Aorta (tissue), 5 donors: ENCODE data around the gene AP2B1. TPM values are rescaled to one million over a fixed set of nuclear protein-coding genes. Genes with fewer than 3 reads are reported as not detected.
A peak's percentile ranks its signal among the peaks of the same experiment; 100 is the strongest.

ENCODE experiments used
- ATAC-seq: fragments of 200-7000 bp; cut with Tn5 transposase; one replicate; pipeline ENCODE4 v1.9.1; 2022; ENCODE audit warnings: moderate library complexity; ENCODE audit not compliant: low FRiP score
- DNase-seq, 2 donors: peaks; one replicate each; pipeline ENCODE4 v3.0.0-alpha.2; 2020
- H3K27ac ChIP-seq, 2 donors: one replicate each; pipeline ENCODE4 v1.5.1; 2013; ENCODE audit warnings: low read length in 2 of 2, mild to moderate bottlenecking in 2 of 2, moderate library complexity in 2 of 2, control low read depth in 1 of 2, inconsistent platforms in 1 of 2, low read depth in 1 of 2
- H3K27me3 ChIP-seq, 2 donors: one replicate each; pipeline ENCODE4 v1.6.1; 2013; ENCODE audit warnings: control low read depth in 1 of 2, low read length in 1 of 2, mild to moderate bottlenecking in 1 of 2, moderate library complexity in 1 of 2; ENCODE audit not compliant: insufficient read depth in 2 of 2, control insufficient read depth in 1 of 2
- H3K36me3 ChIP-seq, 2 donors: one replicate each; pipeline ENCODE4 v1.6.1; 2013; ENCODE audit warnings: control low read depth in 1 of 2, low read length in 1 of 2, mild to moderate bottlenecking in 1 of 2; ENCODE audit not compliant: insufficient read depth in 2 of 2, control insufficient read depth in 1 of 2
- H3K4me1 ChIP-seq, 2 donors: one replicate each; pipeline ENCODE4 v1.6.1; 2013; ENCODE audit warnings: low read length in 2 of 2, control low read depth in 1 of 2, mild to moderate bottlenecking in 1 of 2, moderate library complexity in 1 of 2; ENCODE audit not compliant: insufficient read depth in 2 of 2, control insufficient read depth in 1 of 2
- H3K4me3 ChIP-seq, 2 donors: one replicate each; pipeline ENCODE4 v1.5.1; 2013; ENCODE audit warnings: low read length in 2 of 2, control low read depth in 1 of 2, mild to moderate bottlenecking in 1 of 2
- H3K9me3 ChIP-seq: one replicate; pipeline ENCODE4 v1.6.1; 2013; ENCODE audit warnings: mild to moderate bottlenecking, low read length; ENCODE audit not compliant: control insufficient read depth
- WGBS, 2 donors: extraction: QIAGEN DNeasy Blood & Tissue Kit; methylation state at CpG; one replicate each; pipeline ENCODE4 v1.1.7; 2013; 5-methylcytosine and 5-hydroxymethylcytosine counted together
- intact Hi-C, 2 donors: fragments of 100-400 bp; cut with DNase I; formaldehyde crosslinking; loops; one replicate each; pipeline versions ENCODE4 v1.14.2 to v1.15.0; 2022
- polyA plus RNA-seq, 2 donors: library from polyadenylated mRNA; stranded (reverse); fragments of 200-250 nt; gene quantifications; one replicate each; pipeline ENCODE4 v1.2.3, GENCODE V29; 2013
- total RNA-seq, 2 donors: library from RNA; stranded (reverse); fragmentation: NEBNext Ultra II Directional; extraction: Animal tissue kit (Norgen Biotek cat#: 25700); gene quantifications; one replicate each; pipeline ENCODE4 v1.2.1, GENCODE V29; 2021
- donor health status: healthy with polysubstance abuse.
- donor health status: Bipolar disorder and iron deficiency.
- donor health status: DM: no; HTN: no; CAD: no.
- donor health status: DM: no; HTN: no; CAD: no.
- donor health status: DM: yes; HTN: yes; CAD: no.

Gene AP2B1
- total and polyA plus RNA-seq, 4 donors, result 17.9 to 120 (median 66.7) TPM

DNA sequence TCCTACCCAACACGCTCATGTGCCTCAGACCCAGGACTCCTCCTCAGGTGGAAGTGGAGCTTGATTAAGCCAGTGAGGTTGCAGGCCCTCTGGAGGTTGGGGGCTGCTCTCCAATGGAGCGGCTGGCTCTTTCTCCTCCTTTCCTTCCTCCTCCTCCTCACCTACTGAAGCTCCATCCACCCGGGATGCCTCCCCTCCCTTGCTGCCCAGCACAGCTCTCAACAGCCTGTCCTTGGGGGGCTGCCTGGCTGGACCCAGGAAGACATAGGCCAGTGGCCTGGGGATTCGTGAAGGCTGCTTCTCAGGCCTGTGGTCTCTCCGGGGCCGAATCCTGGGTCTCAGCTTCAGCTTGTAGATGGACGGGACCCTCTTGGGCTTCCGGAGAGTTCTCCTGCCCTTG lies 157.7 kb downstream of the AP2B1 start:
- Histone ChIP-seq H3K4me1 (no peaks in the 10 kb centered on the region), H3K9me3 (no peaks in the 10 kb centered on the region), H3K27ac (no peak overlapping the region), H3K27me3 (no peaks in the 10 kb centered on the region), H3K36me3 (no peaks in the 10 kb centered on the region), H3K4me3 (no peak overlapping the region)
- ATAC-seq (no peak), DNase-seq (no peak)
- intact Hi-C loops, result loop anchor here in 1 of 2 donors (5.0 kb wide), 1 partner anchor 133 kb away; no protein-coding TSS in a partner anchor
- 74 to 82% methylated on average over 8 of the region's 8 CpGs for WGBS, 2 donors

DNA sequence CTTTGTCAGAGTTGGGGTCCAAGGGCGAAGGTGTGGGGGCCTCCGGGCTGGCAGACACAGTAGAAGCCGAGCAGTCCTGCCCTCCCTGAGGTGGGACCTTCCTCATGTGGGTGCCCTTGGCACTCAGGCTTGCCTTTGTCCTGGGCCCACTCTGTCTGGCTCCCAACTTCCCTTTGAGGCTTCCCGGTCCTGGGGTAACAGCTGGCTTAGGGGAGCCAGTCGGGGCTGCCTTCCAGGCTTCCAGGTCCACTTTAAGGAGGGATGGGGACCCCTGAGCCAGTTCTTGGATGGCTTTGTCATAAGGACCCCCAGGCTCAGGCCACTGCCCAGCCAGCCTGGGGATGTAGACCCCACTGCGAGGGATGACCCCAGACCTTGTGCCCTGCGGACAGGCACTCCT lies 158.1 kb downstream of the AP2B1 start:
- no peak for ATAC-seq
- Histone ChIP-seq H3K4me1 (no peaks in the 10 kb centered on the region), H3K36me3 (no peaks in the 10 kb centered on the region), H3K27ac (no peak overlapping the region), H3K4me3 (no peak overlapping the region), H3K27me3 (no peaks in the 10 kb centered on the region), H3K9me3 (no peaks in the 10 kb centered on the region)
- intact Hi-C loops, result loop anchor here in 1 of 2 donors (5.0 kb wide), 1 partner anchor 133 kb away; no protein-coding TSS in a partner anchor
- no peak for DNase-seq
- 90 to 92% methylated on average over 7 of the region's 7 CpGs for WGBS, 2 donors

DNA sequence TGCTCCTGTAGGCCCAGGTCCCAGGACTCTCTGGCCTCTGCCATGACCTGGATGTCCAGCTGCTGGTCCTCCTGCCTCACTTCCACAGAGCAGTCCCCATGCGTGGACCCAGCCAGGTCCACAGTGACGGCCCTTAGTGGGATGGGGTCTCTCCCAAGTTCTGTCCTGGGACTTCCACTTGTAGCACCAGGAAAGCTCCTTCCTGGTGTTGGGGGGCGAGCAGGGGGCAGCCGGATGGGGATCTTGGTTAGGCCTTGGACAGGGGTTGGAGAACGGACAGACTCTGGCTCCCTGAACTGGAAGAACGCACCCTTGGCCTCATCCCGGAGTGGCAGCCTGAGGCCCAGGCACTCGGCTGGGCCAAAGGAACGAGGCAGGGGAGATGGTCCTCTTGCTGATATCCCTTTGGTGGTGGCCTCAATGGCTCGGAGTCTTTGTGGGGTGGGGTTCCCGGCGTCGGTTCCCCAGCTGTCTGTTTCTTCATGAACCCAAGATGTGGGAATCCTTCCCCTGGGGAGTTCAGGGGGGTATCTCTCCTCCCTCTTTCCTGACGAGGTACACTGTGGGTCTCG lies 158.7 kb downstream of the AP2B1 start:
- Histone ChIP-seq H3K9me3 (no peaks in the 10 kb centered on the region), H3K27me3 (no peaks in the 10 kb centered on the region), H3K4me3 (no peak overlapping the region), H3K27ac (no peak overlapping the region), H3K36me3 (no peaks in the 10 kb centered on the region), H3K4me1 (no peaks in the 10 kb centered on the region)
- 87 to 88% methylated on average over 15 of the region's 15 CpGs for WGBS, 2 donors
- ATAC-seq (no peak), DNase-seq (no peak)
- intact Hi-C loops, result loop anchor here (2.0 to 5.0 kb wide), 2 partner anchors 133 to 134 kb away; no protein-coding TSS in a partner anchor

DNA sequence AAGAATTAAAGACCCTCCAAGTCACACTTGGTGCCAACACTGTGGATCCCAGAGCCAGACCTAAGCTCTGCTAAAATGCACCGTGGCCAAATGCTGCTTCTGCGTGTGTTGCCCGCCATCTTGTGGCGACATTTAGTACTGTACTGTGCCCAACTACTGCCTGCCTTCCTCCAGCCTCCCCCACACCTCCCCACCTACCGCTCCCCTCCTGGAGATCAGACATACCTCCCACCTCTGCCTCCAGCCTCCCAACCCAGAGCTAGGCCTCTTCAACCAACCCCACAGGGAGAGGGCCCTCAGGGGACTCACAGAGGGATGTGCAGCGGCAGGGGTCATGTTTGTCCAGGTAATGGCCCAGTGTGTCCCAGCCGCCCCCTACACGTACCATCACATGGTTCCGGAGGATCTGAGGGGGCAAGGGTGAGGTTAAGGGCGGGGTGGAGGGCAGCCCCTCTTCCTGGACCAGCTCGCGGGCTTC lies 160.5 kb downstream of the AP2B1 start:
- no peak overlapping the region for H3K4me3 ChIP-seq
- H3K27me3 ChIP-seq, result no peaks in the 10 kb centered on the region
- WGBS, 2 donors, result 23 to 28% methylated on average over 12 of the region's 12 CpGs
- no peaks in the 10 kb centered on the region for H3K9me3 ChIP-seq
- no peak overlapping the region for H3K27ac ChIP-seq
- DNase-seq (peak; percentile 82 to 90), ATAC-seq (peak; percentile 84)
- intact Hi-C loops, result loop anchor here (2.0 to 5.0 kb wide), 2 partner anchors 135 kb away; no protein-coding TSS in a partner anchor
- no peaks in the 10 kb centered on the region for H3K4me1 ChIP-seq
- no peaks in the 10 kb centered on the region for H3K36me3 ChIP-seq

DNA sequence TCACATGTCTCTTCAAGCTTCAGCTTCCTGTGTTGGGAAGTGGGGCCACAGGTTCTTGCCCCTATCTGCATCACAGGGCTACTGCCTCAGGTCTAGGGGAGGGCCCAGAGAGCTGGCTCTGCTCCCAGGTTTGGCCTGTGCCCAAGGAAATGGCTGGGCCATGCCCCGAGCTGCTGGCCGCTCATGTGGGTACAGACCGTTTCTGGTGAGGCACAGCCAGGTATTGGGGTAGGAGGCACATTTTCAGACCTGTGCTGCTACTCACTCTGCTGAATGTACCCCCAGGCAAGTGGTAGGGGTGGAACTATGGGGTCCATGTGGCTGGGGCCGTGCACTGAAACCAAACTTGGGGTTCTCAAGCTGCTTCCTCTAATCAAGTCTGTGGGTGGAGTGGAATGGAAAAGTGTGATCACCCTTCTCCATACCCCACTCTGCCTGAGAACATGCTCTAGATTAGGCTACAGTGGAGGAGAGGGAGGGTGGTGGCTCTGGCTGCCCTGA lies 161.3 kb downstream of the AP2B1 start:
- ATAC-seq (no peak), DNase-seq (no peak)
- H3K27ac ChIP-seq, result no peak overlapping the region
- no peaks in the 10 kb centered on the region for H3K27me3 ChIP-seq
- no peaks in the 10 kb centered on the region for H3K9me3 ChIP-seq
- no peaks in the 10 kb centered on the region for H3K4me1 ChIP-seq
- intact Hi-C loops, result loop anchor here in 1 of 2 donors (5.0 kb wide), 1 partner anchor 136 kb away; no protein-coding TSS in a partner anchor
- no peaks in the 10 kb centered on the region for H3K36me3 ChIP-seq
- 13 to 17% methylated on average over 4 of the region's 4 CpGs for WGBS, 2 donors
- H3K4me3 ChIP-seq, result no peak overlapping the region

DNA sequence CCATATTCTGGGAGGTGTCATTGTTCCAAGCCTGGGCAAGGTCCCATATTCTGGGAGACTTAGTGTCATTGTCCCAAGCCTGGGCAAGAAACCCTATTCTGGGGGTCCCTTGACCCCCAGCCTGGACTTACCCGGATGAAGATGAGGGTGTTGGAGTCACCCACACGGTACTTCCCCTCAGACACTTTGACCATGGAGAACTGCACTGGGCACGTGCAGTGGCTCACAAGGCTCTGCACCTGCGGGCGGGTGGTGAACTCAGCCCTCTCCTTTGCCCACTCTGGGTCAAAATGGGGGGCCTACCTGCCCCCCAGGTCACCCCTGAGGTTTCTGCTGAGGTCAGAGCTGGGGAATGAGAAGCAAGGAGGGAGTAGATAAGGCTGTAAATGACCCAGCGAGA lies 161.9 kb downstream of the AP2B1 start:
- Histone ChIP-seq H3K27ac (no peak overlapping the region), H3K36me3 (no peaks in the 10 kb centered on the region), H3K27me3 (no peaks in the 10 kb centered on the region), H3K4me3 (no peak overlapping the region), H3K9me3 (no peaks in the 10 kb centered on the region), H3K4me1 (no peaks in the 10 kb centered on the region)
- WGBS, 2 donors, result 83 to 87% methylated on average over 6 of the region's 6 CpGs
- intact Hi-C loops, result loop anchor here in 1 of 2 donors (5.0 kb wide), 1 partner anchor 137 kb away; no protein-coding TSS in a partner anchor
- DNase-seq (no peak), ATAC-seq (no peak)

DNA sequence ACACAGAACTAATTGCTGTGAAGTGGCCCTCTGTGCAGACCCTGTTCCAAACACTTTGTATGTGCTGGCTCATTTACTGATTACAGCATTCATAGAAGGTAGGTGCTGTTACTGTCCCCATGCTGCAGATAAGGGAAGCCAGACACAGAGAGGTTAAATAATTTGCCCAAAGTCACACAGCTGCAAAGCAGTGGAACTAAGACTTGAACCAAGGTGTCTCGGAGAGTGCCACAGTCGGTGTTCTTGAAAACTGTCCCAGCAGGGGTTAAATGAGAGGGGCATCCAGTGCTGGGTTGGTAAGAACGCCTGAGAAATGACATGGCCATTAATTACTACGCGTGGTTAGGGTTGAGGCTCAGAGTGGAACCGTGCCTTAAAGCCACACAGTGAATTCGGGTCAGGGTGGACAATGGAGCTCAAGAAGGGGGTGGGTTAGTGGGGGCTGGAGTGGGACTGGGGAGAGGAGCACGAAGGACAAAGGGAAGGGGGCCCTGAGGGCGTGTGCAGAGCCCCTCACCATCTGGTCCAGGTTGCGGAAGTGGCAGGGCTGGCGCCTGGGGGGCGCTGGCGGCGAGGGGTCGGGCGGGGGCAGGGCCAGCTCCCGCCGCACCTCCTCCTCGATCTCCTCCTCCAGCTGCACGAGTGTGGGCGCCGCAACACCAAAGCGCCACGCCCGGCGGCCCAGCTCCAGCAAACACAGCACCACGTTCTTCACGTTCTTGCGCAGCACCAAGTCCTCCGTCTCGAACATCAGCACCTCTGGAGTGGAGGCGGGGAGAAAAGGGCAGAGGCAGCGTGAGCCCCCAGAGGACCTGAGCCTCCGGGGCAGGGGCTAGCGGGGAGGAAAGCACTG lies 162.7 kb downstream of the AP2B1 start:
- DNase-seq (no peak), ATAC-seq (no peak)
- no peaks in the 10 kb centered on the region for H3K36me3 ChIP-seq
- H3K27ac ChIP-seq, result no peak overlapping the region
- intact Hi-C loops, result loop anchor here in 1 of 2 donors (5.0 kb wide), 1 partner anchor 137 kb away; no protein-coding TSS in a partner anchor
- 6 to 7% methylated on average over 29 to 35 of the region's 35 CpGs for WGBS, 2 donors
- H3K27me3 ChIP-seq, result no peaks in the 10 kb centered on the region
- no peak overlapping the region for H3K4me3 ChIP-seq
- no peaks in the 10 kb centered on the region for H3K4me1 ChIP-seq
- no peaks in the 10 kb centered on the region for H3K9me3 ChIP-seq

DNA sequence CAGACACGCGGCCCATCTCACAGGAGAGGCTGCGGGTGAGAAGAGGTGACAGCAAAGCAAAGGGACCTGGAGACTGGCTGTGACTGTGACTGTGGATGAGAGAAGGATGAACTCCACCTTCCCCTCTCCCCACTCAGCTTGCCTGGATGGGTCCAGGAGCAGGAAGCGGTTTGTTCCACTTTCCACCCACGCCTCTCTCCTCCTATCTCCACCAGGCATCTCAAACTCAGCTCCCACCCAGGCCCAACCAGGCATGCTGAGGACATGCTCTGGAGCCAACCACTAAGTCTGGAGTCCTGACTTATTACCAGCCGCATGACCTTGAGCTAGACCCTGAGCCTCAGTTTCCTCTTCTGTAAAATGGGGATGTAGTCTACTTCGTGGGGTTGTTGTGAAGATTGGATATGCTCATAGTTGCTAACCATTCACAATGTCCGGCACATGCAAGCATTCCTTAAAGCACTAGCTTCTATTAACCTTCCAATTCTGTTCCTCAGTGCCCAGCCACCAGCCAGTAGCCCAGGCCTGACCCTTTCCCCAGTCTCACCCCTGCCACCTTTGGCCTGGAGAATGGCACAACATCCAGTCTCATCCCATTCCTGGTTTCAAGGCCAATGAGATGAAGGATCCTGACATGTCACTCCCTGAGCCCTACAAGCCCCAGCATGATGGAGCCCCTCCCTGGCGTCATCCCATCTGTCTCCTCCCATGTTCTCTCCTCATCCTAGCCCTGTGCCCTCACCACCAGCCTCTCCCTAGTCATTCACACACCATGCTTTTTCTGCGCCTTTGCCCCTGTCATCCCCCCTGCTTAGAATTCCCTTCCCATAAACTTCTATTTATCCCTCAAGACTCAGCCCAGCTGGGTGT lies 163.6 kb downstream of the AP2B1 start:
- intact Hi-C loops, result no loop called here
- H3K27me3 ChIP-seq, result no peaks in the 10 kb centered on the region
- no peaks in the 10 kb centered on the region for H3K4me1 ChIP-seq

More for the DNA sequence above, 163.6 kb downstream of the AP2B1 start:
- no peak for ATAC-seq
- H3K36me3 ChIP-seq, result no peaks in the 10 kb centered on the region
- no peak overlapping the region for H3K4me3 ChIP-seq
- no peak for DNase-seq
- no peak overlapping the region for H3K27ac ChIP-seq
- H3K9me3 ChIP-seq, result no peaks in the 10 kb centered on the region
- WGBS, 2 donors, result 86 to 92% methylated on average over 10 of the region's 10 CpGs
